Hepatocyte (in vitro differentiated cells): ENCODE data around the gene SH3PXD2A.

Experiments used
- EZH2 ChIP-seq: fragments of 200-600 bp; sonication (generic); IDR thresholded peaks from 2 replicates; pipeline ENCODE4 v1.6.1; 2016; ENCODE audit warnings: antibody characterized with exemption, mild to moderate bottlenecking, borderline replicate concordance
- EZH2phosphoT487 ChIP-seq: fragments of 200-600 bp; sonication (generic); IDR thresholded peaks from one replicate; pipeline ENCODE4 v1.6.1; 2018; ENCODE audit warnings: antibody characterized with exemption, mild to moderate bottlenecking, low read depth, moderate library complexity; ENCODE audit not compliant: unreplicated experiment, severe bottlenecking
- TF ChIP-seq, protein P1 (sequence below): fragments of 200-600 bp; sonication (generic); IDR thresholded peaks from 2 replicates; pipeline ENCODE4 v1.5.1; 2016; ENCODE audit warnings: antibody characterized with exemption, mild to moderate bottlenecking; ENCODE audit not compliant: poor library complexity

DNA sequence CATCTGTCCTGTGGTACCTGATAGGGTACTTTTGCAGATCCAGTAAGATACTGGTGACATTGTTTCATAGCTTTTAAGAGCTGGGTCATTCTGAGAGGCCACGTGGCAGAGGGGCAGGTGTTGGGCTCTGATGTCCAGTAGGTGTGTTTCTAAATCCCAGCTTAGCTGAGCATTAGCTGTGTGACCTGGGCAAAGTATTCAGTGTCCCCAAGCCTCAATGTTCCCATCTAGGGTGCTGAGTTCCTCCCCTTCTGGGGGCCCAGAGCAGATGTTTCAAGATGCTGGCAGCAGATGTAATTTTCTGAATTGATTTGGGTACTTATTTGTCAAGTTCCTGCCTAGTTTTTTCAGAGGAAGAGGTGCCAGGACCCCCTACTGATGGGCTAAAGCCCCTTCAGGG is 309.0 kb downstream of the SH3PXD2A start:
- TF ChIP-seq, protein P1, sequence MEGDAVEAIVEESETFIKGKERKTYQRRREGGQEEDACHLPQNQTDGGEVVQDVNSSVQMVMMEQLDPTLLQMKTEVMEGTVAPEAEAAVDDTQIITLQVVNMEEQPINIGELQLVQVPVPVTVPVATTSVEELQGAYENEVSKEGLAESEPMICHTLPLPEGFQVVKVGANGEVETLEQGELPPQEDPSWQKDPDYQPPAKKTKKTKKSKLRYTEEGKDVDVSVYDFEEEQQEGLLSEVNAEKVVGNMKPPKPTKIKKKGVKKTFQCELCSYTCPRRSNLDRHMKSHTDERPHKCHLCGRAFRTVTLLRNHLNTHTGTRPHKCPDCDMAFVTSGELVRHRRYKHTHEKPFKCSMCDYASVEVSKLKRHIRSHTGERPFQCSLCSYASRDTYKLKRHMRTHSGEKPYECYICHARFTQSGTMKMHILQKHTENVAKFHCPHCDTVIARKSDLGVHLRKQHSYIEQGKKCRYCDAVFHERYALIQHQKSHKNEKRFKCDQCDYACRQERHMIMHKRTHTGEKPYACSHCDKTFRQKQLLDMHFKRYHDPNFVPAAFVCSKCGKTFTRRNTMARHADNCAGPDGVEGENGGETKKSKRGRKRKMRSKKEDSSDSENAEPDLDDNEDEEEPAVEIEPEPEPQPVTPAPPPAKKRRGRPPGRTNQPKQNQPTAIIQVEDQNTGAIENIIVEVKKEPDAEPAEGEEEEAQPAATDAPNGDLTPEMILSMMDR = no peak
- TF ChIP-seq EZH2 (no peak), EZH2phosphoT487 (no peak)
